ENCODE measurements around the gene CLEC4G.
"Not testable (repeated sequence)": the region's sequence is repeated elsewhere in the genome, so short reads cannot be mapped to it uniquely, and the experiment has no call there.

CLEC4G gene

GRCh38 chr19:7748171-7748570, 16.3 kb upstream of the CLEC4G start:
- H3K4me2 ChIP-seq (ENCODE audit: low read length): no peak overlapping the region
- no peak overlapping the region for H3K27ac ChIP-seq (ENCODE audit: low read depth, low read length, poor library complexity, severe bottlenecking)
- no peaks in the 10 kb centered on the region for H3K9me2 ChIP-seq (ENCODE audit: low read depth, low read length)
- no peak overlapping the region for H3K4me3 ChIP-seq (ENCODE audit: low read depth, low read length, poor library complexity, severe bottlenecking)
- no peaks in the 10 kb centered on the region for H3K4me1 ChIP-seq (ENCODE audit: insufficient read depth, low read length, severe bottlenecking)
- no peaks in the 10 kb centered on the region for H4K20me1 ChIP-seq (ENCODE audit: insufficient read depth, low read length)
- H3K79me2 ChIP-seq (ENCODE audit: insufficient read depth, low read length): no peaks in the 10 kb centered on the region
- no peaks in the 10 kb centered on the region for H3F3A ChIP-seq (ENCODE audit: insufficient read depth, low read length)
- H3K27me3 ChIP-seq (ENCODE audit: insufficient read depth, low read length): no peaks in the 10 kb centered on the region
- TF ChIP-seq EZH2 (IDR thresholded peaks at IDR 0.05; ENCODE audit: borderline replicate concordance, low read length): no peak
- TF ChIP-seq, protein P1, sequence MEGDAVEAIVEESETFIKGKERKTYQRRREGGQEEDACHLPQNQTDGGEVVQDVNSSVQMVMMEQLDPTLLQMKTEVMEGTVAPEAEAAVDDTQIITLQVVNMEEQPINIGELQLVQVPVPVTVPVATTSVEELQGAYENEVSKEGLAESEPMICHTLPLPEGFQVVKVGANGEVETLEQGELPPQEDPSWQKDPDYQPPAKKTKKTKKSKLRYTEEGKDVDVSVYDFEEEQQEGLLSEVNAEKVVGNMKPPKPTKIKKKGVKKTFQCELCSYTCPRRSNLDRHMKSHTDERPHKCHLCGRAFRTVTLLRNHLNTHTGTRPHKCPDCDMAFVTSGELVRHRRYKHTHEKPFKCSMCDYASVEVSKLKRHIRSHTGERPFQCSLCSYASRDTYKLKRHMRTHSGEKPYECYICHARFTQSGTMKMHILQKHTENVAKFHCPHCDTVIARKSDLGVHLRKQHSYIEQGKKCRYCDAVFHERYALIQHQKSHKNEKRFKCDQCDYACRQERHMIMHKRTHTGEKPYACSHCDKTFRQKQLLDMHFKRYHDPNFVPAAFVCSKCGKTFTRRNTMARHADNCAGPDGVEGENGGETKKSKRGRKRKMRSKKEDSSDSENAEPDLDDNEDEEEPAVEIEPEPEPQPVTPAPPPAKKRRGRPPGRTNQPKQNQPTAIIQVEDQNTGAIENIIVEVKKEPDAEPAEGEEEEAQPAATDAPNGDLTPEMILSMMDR (IDR thresholded peaks at IDR 0.05; ENCODE audit: low read length): no peak
- H3K9me3 ChIP-seq (ENCODE audit: low read length): 0 out of 2 replicates have a peak, but pooled peaks cover 2% of the 10 kb centered on the region
- H3K9ac ChIP-seq (ENCODE audit: low read length): no peak overlapping the region
- H2AFZ ChIP-seq (ENCODE audit: low read length): no peak overlapping the region
- no peaks in the 10 kb centered on the region for H3K36me3 ChIP-seq (ENCODE audit: insufficient read depth, low read length)

GRCh38 chr19:7746903-7747884, 15.3 kb upstream of the CLEC4G start, which contains the start of gene CD209:
CD209 (minus strand) TSS chr19:7747534; CDS start chr19:7747511, 23 bp downstream.
- H3K36me3 ChIP-seq (ENCODE audit: insufficient read depth, low read length): no peaks in the 10 kb centered on the region
- H3K27ac ChIP-seq (ENCODE audit: low read depth, low read length, poor library complexity, severe bottlenecking): no peak within 1 kb of the TSS
- TF ChIP-seq EZH2 (IDR thresholded peaks at IDR 0.05; ENCODE audit: borderline replicate concordance, low read length): no peak
- TF ChIP-seq, protein P1 (IDR thresholded peaks at IDR 0.05; ENCODE audit: low read length): no peak
- H3K9ac ChIP-seq (ENCODE audit: low read length): no peak within 1 kb of the TSS
- no peak within 1 kb of the TSS for H3K4me3 ChIP-seq (ENCODE audit: low read depth, low read length, poor library complexity, severe bottlenecking)
- H3K27me3 ChIP-seq (ENCODE audit: insufficient read depth, low read length): no peaks in the 10 kb centered on the region
- H3K9me2 ChIP-seq (ENCODE audit: low read depth, low read length): no peaks in the 10 kb centered on the region
- no peak within 1 kb of the TSS for H3K4me2 ChIP-seq (ENCODE audit: low read length)
- H2AFZ ChIP-seq (ENCODE audit: low read length): no peak within 1 kb of the TSS
- H3F3A ChIP-seq (ENCODE audit: insufficient read depth, low read length): no peaks in the 10 kb centered on the region
- no peaks in the 10 kb centered on the region for H4K20me1 ChIP-seq (ENCODE audit: insufficient read depth, low read length)
- no peaks in the 10 kb centered on the region for H3K4me1 ChIP-seq (ENCODE audit: insufficient read depth, low read length, severe bottlenecking)
- H3K79me2 ChIP-seq (ENCODE audit: insufficient read depth, low read length): no peaks in the 10 kb centered on the region
- 0 out of 2 replicates have a peak, but pooled peaks cover 2% of the 10 kb centered on the region for H3K9me3 ChIP-seq (ENCODE audit: low read length)

GRCh38 chr19:7746306-7746705, 14.4 kb upstream of the CLEC4G start:
- not testable (repeated sequence) for H2AFZ ChIP-seq (ENCODE audit: low read length); H3K36me3 ChIP-seq (ENCODE audit: insufficient read depth, low read length); H3K79me2 ChIP-seq (ENCODE audit: insufficient read depth, low read length); H3K27me3 ChIP-seq (ENCODE audit: insufficient read depth, low read length); H3K27ac ChIP-seq (ENCODE audit: low read depth, low read length, poor library complexity, severe bottlenecking); H3K9me3 ChIP-seq (ENCODE audit: low read length); H4K20me1 ChIP-seq (ENCODE audit: insufficient read depth, low read length); H3F3A ChIP-seq (ENCODE audit: insufficient read depth, low read length); H3K9ac ChIP-seq (ENCODE audit: low read length); H3K4me1 ChIP-seq (ENCODE audit: insufficient read depth, low read length, severe bottlenecking); H3K4me2 ChIP-seq (ENCODE audit: low read length); H3K9me2 ChIP-seq (ENCODE audit: low read depth, low read length); H3K4me3 ChIP-seq (ENCODE audit: low read depth, low read length, poor library complexity, severe bottlenecking)

All from OCI-LY1 (cell line).